ENCODE results near the gene DYRK3. TPM values are rescaled to one million over a fixed set of nuclear protein-coding genes. Genes with fewer than 3 reads are reported as not detected.
A peak's percentile ranks its signal among the peaks of the same experiment; 100 is the strongest.

The DYRK3 gene
- total and polyA plus RNA-seq, 9 of the 15 experiments (the other 6 are each of a cell fraction or from before 2014, with no cell fraction given) = 4.5 to 33.7 (median 25.7) TPM

- TF ChIP-seq E2F8 (IDR thresholded peaks at IDR 0.05; ENCODE audit: low read depth, partially characterized antibody) = no peak
- no peak for TF ChIP-seq KHSRP (IDR thresholded peaks at IDR 0.05)
- peak; percentile 62; the same call in 1 of the 2 replicates for TF ChIP-seq GTF2E2 (tag; IDR thresholded peaks at IDR 0.05)
- TF ChIP-seq, protein P1, sequence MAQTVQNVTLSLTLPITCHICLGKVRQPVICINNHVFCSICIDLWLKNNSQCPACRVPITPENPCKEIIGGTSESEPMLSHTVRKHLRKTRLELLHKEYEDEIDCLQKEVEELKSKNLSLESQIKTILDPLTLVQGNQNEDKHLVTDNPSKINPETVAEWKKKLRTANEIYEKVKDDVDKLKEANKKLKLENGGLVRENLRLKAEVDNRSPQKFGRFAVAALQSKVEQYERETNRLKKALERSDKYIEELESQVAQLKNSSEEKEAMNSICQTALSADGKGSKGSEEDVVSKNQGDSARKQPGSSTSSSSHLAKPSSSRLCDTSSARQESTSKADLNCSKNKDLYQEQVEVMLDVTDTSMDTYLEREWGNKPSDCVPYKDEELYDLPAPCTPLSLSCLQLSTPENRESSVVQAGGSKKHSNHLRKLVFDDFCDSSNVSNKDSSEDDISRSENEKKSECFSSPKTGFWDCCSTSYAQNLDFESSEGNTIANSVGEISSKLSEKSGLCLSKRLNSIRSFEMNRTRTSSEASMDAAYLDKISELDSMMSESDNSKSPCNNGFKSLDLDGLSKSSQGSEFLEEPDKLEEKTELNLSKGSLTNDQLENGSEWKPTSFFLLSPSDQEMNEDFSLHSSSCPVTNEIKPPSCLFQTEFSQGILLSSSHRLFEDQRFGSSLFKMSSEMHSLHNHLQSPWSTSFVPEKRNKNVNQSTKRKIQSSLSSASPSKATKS (CRISPR knock-in tag; IDR thresholded peaks at IDR 0.05) = no peak
- TF ChIP-seq SAP30 (IDR thresholded peaks at IDR 0.05; ENCODE audit: borderline replicate concordance, insufficient read depth, low read depth, low read length, poor library complexity, severe bottlenecking) = peak; percentile 63
- TF ChIP-seq FOS (IDR thresholded peaks at IDR 0.05; ENCODE audit: extremely low read depth, insufficient read length) = no peak
- no peak for TF ChIP-seq ZNF239 (CRISPR knock-in tag; IDR thresholded peaks at IDR 0.05)
- TF ChIP-seq JUND (IDR thresholded peaks at IDR 0.05; ENCODE audit: borderline replicate concordance, low read depth, low read length) = 0 out of 2 replicates have a peak, but pooled peaks have one; percentile 15
- TF ChIP-seq JUND (tag; IDR thresholded peaks at IDR 0.05; ENCODE audit: borderline replicate concordance, low read depth, low read length) = no peak
- TF ChIP-seq U2AF2 (optimal IDR thresholded peaks at IDR 0.05; ENCODE audit: low read depth, low read length) = no peak
- TF ChIP-seq SMARCA4 (IDR thresholded peaks at IDR 0.05) = no peak
- no peak for TF ChIP-seq RAD21 (CRISPR knock-in tag; conservative IDR thresholded peaks at IDR 0.05 in 1 of 2, IDR thresholded peaks at IDR 0.05 in 1 of 2)
- TF ChIP-seq HDAC6 (IDR thresholded peaks at IDR 0.05; ENCODE audit: low read depth, low read length) = no peak
- no peak for TF ChIP-seq BRD9 (IDR thresholded peaks at IDR 0.05; ENCODE audit: low read depth, partially characterized antibody)
- no peak for TF ChIP-seq ATF1 (CRISPR knock-in tag; IDR thresholded peaks at IDR 0.05)
- peak; percentile 41 for TF ChIP-seq ATF1 (tag; IDR thresholded peaks at IDR 0.05)
- TF ChIP-seq ZBTB43 (CRISPR knock-in tag; IDR thresholded peaks at IDR 0.05) = no peak
- TF ChIP-seq NEUROD1 (IDR thresholded peaks at IDR 0.05; ENCODE audit: borderline replicate concordance, low read depth, low read length, partially characterized antibody) = no peak
- peak; percentile 64 for TF ChIP-seq ELF1 (tag; IDR thresholded peaks at IDR 0.05)
- no peak for TF ChIP-seq GATAD2B (IDR thresholded peaks at IDR 0.05; ENCODE audit: borderline replicate concordance)
These were observed 50.6 kb downstream of the DYRK3 start (continued) for GRCh38 chr1:206685769-206686477.
